GM18520 (cell line): Measurements from ENCODE around the gene DENND4A.
"Not testable (repeated sequence)": the region's sequence is repeated elsewhere in the genome, so short reads cannot be mapped to it uniquely, and the experiment has no call there.

Source experiments
- ATAC-seq: cut with Tn5 transposase; IDR thresholded peaks from one replicate; pipeline ENCODE4 v1.9.1; 2021; ENCODE audit not compliant: unreplicated experiment

Gene DENND4A

DNA sequence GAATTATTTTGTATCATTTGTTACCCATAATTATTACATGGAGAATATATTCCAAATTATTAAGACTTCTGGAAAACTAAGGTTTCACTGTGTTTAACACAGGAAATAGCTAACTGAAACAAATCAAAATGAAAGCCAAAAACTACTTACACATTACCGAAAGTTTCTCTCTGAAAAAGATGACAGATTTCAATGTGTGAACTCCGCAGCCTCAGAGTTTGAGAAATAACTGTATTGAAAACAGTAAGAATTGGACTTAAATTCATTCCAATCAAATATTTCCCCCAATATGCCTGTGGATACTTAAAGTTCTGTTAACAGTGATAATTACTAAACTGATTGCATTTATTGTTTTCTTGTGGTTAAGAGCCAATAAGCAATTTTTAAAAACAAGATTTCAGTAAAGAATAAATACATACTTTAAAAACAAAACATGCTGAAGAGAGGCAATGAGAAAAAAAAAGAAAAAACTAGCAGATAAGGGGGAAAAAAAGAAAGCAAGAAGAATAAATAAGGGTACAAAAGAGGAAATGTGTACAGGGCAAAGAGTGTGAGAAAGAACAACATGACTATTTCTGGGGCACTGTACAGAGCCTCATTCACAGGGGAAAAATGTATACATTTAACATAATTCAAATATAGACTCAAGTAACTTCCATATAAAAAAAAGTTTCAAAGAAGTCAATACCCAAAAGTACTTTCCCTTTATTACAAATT, 30.7 kb downstream of the DENND4A start:
- no peak for ATAC-seq

DNA sequence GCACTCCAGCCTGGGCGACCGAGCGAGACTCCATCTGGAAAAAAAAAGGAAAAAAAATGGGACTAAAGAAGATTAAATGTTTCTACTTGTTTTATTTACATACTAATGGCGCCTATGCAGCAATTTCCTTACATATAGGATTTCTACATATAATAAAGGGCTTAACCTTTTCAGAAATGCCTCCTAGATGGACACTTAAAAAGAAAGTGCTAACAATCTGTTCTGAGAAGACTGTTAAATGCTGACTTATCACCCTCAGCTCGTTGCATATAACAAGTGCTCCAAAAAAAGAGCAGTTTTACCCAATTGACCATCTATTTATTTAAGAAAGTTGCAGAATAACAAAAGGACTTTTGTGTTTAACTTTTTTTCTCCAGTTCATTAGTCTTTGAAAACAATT, 32.7 kb downstream of the DENND4A start:
- ATAC-seq: no peak

DNA sequence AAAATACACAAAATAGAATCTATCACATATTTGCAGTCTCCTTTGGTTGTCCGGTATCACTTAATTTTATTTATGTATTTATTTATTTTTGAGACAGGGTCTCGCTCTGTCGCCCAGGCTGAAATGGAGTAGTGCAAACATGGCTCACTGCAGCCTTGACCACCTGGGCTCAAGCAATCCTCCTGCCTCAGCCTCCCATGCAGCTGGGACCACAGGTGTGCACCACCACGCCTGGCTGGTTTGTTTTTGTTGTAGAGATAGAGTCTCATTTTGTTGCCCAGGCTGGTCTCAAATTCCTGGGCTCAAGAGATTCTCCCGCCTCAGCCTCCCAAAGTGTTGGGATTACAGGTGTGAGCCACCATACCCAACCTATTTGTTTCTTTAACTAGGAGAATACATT, 33.9 kb downstream of the DENND4A start:
- no peak for ATAC-seq

DNA sequence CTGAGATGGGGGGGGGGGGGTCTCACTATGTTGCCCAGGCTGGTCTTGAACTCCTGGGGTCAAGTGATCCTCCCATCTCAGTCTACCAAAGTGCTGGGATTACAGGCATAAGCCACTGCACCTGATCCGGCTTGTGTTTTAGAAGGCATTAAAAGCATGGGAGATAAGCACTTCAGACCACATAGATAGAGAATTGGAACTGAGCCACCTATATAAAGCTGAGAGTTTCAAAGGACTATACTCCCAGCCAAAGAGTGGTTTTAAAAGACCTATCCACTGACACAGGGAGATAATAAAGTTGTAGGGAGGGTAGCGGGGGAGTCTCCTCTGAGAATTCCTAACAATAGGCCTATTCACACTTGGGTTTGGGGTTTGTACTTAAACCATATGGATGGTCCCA, 34.8 kb downstream of the DENND4A start:
- no peak for ATAC-seq

DNA sequence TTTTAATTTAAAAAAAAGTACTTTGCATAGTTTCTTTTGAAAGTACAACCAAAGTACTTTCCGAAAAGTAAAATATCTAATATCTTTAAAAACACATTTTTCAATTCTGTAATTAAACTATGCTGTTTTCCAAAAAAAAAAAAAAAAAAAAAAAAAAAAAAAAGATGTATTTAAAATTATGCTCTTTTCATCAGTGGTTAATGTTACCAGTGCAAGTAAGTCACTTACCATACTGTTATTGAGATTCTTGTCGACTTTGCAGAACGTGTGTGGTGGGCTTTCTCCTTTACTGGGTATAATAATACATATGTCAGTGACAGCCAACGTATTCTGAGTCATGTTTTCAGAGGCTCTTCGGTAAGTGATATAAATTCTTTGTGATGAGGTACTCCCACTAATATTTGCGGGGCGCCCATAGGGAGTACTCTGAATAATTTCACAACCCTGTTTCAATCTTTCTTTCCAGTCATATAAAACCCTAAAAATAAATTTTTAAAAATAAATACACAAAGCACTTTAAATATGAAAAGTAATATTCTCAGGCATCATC, 39.9 kb downstream of the DENND4A start:
- no peak for ATAC-seq

DNA sequence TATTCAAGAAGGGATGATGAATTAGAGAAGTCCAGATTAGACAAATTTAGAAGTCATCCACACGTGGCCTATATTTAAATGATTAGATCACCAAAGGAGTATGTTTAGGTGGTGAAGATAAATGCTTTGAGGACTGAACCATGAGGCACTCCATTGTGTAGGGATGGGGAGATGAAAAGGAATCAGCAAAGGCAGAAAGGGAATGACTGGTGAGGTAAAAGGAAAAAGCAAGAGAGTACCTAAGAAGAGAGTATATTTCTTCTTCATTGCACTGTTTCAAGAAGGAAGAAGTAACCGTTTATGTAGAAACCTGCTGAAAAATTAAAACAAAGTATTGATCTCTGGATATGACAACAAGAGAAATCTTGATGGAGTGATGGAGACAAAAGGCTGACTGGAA, 40.7 kb downstream of the DENND4A start:
- ATAC-seq: no peak

DNA sequence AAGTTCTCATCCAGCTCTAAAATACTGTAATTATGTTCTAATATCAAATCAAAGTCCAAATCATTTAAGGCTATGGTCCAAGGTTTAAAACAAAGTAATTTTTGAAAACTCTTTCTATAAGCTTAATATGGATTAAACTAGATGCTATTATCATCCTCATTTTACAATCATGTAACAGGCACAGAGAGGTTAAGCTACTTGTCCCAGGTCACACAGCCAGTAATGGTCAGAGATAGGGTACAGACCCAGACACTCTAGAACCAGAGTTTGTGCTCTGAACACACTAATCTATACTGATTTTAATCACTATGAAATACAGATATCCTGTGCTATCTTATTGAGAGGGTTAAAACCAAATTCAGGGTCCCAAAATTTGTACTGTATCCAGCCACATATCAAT, 44.8 kb downstream of the DENND4A start:
- no peak for ATAC-seq

DNA sequence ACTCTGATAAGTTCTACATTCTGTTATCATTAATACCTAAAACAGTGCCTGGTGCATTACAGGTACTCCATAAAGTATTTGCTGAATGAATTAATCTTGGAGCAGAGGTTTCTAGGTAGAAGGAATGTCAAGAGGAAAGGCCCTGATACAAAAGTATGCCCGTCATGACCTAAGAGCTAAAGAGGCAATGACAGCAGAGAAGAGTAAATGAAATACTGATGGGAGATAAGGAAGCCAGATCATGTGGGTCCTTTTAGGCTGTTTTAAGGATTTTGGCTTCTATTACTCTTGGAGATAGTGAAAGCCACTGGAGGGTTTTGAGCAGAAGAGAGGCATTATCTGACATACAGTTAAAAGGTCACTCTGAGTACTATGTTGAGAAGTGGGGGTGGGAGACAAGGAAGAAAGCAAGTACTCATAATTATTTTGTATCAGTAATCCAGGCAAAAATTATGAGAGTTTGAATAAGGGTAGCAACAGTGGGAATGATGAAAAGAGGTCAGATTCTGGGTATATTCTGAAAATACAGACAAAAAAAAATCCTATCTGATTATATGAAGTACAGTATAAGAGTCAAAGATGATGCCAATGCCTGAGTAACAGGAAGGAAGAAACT, 48.3 kb downstream of the DENND4A start:
- no peak for ATAC-seq

DNA sequence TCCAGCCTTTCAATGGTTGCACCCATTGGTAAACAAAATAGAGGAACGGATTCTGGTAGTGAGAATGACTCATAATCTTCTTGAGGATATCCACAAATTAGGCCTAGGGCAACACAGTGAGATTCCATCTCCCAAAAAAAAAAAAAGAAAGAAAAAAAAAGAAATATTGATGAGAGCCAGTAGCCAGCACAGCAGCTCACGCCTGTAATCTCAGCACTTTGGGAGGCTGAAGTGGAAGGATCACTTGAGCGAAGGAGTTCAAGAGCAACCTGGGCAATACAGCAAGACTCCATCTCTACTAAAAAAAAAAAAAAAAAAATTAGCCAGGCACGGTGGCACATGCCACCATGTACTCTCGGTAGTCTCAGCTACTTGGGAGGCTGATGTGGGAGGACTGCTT, 51.9 kb downstream of the DENND4A start:
- ATAC-seq: no peak

DNA sequence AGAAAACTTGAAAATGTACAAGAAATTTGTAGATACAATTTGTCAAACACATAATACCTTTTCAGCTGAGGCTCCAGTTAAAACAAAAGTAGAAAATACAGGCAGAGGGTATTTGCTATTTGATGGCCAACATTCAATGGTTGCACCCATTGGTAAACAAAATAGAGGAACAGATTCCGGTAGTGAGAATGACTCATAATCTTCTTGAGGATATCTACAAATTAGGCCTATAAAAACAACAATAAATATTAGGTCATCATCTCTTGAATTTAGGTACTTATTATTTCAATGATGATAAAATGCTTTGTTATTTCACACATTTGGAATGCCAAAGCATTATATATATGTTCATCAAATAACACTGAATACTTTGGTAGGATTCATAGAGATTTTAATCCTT, 53.4 kb downstream of the DENND4A start:
- no peak for ATAC-seq

DNA sequence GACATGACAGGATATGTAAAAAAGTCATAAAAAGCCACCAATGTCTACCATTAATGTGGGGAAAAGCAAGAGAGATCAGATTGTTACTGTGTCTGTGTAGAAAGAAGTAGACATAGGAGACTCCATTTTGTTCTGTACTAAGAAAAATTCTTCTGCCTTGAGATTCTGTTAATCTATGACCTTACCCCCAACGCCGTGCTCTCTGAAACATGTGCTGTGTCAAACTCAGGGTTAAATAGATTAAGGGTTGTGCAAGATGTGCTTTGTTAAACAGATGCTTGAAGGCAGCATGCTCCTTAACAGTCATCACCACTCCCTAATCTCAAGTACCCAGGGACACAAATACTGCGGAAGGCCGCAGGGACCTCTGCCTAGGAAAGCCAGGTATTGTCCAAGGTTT, 58.5 kb downstream of the DENND4A start:
- not testable (repeated sequence) for ATAC-seq

DNA sequence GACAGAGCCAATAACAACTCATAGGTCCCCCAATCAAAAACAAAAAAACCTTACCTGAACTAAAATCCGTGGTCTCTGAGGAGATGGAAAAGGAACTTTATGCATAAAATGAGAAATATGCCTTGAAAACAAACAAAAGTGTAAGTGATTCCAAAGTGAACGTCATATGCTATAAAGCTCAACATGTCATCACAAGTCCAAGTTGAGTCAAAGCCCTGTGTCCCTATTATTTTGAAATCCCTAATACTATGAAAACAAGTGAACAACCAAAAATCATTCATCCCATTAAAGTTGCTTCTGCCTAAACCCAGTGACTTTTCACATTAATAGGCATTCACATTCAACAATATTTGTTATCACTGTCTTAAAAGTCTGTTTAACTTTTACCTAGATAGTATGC, 59.4 kb downstream of the DENND4A start:
- no peak for ATAC-seq

DNA sequence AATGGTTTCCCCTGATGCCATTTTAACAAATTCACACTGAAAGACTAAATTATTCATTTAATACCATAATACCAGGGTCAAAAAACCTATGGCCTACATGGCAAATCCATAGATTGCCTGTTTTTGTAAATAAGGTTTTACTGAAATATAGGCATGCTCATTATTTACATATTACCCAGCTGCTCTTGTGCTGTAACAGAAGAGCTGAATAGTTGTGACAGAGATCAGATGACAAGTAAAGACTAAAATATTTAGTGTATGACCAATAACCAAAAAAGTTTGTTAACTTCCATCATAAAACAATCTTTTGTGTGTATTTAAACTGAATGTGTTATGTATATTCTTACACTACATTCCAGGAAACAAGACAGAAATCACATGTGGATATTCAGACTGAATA, 60.2 kb downstream of the DENND4A start:
- no peak for ATAC-seq

DNA sequence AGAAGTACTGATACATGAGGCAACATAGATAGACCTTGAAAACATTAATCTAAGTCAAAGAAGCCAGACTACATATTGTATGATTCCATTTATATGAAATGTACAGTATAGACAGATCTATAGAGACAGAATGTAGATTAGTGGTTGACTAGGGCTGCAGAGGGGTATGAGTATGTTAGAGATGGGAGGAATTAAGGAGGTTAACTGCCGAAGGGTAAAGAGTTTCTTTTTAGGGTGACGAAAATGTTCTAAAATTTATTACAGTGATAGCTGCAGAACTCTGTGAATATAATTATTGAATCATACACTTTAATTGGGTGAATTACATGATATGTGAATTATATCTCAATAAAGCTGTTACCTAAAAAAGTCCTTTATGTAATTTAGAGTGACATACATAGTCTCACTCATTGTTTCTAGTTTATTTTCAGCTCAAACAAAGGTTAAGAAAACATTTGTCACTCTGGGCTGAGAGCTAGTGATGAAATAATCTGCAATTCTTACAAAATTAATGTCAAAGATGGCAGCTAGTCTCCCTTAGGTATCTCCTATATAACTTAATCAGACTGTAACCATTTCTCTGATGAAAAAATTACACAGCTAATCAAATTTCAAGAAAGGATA, 61.4 kb downstream of the DENND4A start:
- no peak for ATAC-seq

DNA sequence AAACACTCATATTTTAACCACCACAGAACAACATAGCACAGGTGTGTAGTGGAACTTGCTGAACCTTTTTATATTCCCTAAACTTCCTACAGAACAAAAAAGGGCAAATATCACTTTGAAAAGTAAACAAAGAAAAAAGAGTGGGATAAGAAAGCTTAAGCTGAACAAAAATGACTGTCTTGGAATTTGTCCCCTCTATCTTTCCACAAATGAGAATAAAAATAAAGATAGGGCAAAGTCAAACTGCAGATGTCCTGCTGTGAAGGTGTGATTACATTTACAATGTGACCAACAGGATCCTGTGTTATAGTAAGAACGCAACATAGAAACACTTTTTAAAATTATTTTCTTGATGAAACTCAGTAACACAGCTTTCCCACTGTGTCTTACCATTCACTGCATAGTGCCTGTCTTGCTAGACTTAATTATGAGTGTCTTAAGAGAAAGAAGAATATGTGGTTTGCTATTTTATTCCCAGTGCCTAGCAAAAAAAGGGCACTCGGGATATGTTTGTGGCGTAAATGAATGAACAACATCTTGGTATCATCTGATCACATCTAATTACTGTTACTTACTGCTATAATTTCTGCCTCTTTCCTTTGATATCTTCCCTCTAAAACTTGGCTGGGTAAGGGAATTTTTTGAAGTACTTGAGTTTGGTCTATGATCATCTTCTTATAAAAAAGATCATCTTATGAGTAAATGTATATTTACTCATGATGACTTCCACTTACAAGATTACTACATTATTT, 67.5 kb downstream of the DENND4A start:
- ATAC-seq: no peak

DNA sequence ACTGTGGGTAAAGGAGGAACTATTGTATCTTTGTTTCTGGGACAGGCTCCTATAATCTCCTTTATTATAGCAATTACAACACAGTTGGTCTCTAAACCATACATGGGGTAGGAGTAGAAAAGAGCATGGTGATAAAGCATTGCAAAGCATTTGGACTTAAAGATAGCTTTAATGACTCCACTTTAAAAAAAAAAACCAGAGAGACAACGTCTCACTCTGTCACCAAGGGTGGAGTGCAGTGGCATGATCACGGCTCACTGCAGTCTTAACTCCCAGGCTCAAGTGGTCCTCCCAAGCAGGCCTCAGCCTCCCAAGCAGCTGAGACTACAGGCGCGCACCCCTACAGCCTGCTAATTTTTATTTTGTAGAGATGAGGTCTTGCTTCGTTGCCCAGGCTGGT, 68.2 kb downstream of the DENND4A start:
- no peak for ATAC-seq

DNA sequence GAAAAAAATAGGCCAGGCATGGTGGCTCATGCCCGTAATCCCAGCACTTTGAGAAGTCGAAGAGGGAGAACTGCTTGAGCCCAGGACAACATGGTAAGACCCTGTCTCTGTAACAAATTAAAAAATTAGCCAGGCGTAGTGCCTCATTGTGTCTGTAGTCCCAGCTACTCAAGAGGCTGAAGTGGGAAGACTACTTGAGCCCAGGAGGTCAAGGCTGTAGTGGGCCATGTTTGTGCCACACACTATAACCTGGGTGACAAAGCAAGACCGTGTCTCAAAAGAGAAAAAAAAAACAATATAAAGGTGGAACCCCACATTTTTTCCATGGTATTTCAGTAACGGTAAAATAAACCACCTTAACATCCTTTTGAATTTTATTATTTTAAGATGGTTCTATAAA, 69.9 kb downstream of the DENND4A start:
- ATAC-seq: no peak

DNA sequence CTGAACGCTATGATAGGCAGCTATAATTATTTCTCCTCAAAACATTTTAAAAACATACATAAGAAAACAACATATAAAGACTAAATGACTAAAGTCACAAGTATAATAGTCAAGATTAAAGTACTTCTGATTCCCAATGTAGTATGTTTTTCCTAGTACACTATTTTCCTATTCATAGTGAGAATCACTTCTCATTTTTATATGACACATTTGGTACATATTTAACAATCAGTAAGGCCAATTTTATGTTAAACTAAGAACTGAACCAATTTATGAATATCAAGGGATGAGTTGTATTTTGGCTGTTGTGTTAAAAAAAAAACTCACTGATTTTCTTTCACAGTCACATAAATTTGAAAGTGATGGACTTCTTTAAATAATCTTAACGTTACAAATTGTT, 79.7 kb downstream of the DENND4A start:
- ATAC-seq: no peak

DNA sequence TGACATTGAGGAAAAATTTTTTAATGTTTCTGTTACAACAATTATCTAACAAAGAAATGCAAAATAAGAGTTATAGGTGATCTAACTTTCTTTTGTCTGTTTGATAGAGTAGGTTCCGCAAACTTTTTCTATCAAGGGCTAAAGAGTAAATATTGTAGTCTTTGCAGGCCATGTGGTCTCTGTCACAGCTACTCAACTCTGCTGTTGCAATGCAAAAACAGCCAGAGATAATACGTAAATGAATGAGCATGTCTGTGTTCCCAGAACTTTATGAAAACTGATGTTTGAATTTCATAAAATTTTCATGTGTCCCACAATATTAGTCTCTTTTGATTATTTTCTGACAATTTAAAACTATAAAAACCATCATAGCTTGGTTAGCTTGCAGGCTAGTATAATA, 97.0 kb downstream of the DENND4A start:
- ATAC-seq: no peak

DNA sequence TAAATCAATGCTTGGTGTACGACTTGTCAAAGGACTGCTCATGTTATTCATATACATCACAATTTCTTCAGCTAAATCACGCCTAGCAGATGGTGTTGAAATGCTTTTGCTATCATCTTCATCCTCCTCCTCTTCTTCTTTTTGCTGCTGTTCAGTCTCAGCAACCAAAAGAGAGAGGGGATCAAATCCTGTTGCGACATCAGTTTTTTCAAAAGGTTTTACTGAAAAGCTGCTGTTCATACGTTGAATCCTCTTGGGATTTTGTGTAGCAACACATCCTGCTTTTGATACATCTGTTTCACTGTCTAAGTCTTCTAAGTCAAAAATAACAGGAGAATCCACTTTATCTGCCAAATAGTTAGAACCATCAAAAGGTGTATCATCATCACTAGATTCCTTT, 101.3 kb downstream of the DENND4A start:
- ATAC-seq: no peak

DNA sequence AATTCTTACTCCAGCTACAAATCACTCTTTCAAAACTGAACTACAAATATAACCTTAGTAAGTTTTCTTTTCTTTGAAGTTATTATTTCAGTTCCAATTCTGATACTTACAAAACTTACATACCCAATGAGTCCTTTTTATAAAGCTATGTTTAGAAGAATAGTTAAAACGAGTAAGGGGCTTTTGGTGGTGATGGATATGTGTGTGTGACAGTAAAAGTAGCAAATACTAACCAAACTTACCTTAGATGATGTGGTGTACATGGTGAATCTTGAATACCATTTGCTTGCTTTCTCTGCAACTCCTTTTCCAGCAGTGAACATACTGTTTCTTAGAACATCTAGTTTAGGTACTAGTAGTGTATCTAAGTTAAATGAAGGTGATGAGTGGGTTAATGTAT, 101.9 kb downstream of the DENND4A start:
- ATAC-seq: no peak

DNA sequence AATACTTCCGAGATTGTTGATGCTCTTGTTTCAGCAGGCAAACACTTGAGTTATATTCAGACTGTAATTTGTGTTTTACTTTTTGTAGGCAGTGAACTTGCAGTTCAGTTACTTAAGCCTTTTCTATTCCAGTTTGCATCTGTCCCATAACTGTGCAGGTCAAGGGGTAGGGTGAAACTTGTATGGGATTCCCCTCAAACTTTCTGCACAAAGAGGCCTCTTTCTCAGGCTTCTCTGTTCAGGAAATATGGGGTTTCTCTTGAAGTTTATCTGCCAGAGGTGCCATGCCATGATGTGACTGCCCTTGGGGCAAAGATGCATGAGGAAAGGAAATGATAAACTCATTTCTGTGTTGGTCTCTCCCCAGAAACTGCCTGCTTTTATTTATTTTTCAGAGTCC, 103.6 kb downstream of the DENND4A start:
- no peak for ATAC-seq
